GM23248 (cell line): Measurements from ENCODE around the gene SIK3. TPM values are rescaled to one million over a fixed set of nuclear protein-coding genes. Genes with fewer than 3 reads are reported as not detected.
A peak's percentile ranks its signal among the peaks of the same experiment; 100 is the strongest.

ENCODE experiments used
- DNase-seq: peaks from one replicate; pipeline ENCODE4 v3.0.0-alpha.2; 2015
- H2AFZ ChIP-seq: fragments of 200-600 bp; sonication (generic); 2 replicates; pipeline ENCODE4 v1.6.1; 2016; ENCODE audit warnings: antibody characterized with exemption
- H3F3A ChIP-seq: fragments of 200-600 bp; sonication (generic); 2 replicates; pipeline ENCODE4 v1.6.1; 2016; ENCODE audit warnings: mild to moderate bottlenecking, antibody characterized with exemption, mixed run types; ENCODE audit not compliant: insufficient read depth
- H3K27ac ChIP-seq: fragments of 200-600 bp; sonication (generic); 2 replicates; pipeline ENCODE4 v1.5.1; 2016; ENCODE audit warnings: mild to moderate bottlenecking
- H3K27me3 ChIP-seq: fragments of 200-600 bp; sonication (generic); replicated peaks from 2 replicates; pipeline ENCODE4 v1.6.1; 2016; ENCODE audit warnings: mild to moderate bottlenecking; ENCODE audit not compliant: insufficient read depth
- H3K36me3 ChIP-seq: fragments of 200-600 bp; sonication (generic); 2 replicates; pipeline ENCODE4 v1.6.1; 2016; ENCODE audit warnings: low read depth, mild to moderate bottlenecking
- H3K4me1 ChIP-seq: fragments of 200-600 bp; sonication (generic); 2 replicates; pipeline ENCODE4 v1.6.1; 2016; ENCODE audit warnings: mild to moderate bottlenecking; ENCODE audit not compliant: insufficient read depth
- H3K4me2 ChIP-seq: fragments of 200-600 bp; sonication (generic); one replicate; pipeline ENCODE4 v1.6.1; 2016; ENCODE audit warnings: mild to moderate bottlenecking; ENCODE audit not compliant: unreplicated experiment
- H3K4me3 ChIP-seq: fragments of 200-600 bp; sonication (generic); 2 replicates; pipeline ENCODE4 v1.5.1; 2016; ENCODE audit warnings: mild to moderate bottlenecking
- H3K79me2 ChIP-seq: fragments of 200-600 bp; sonication (generic); 2 replicates; pipeline ENCODE4 v1.6.1; 2016; ENCODE audit warnings: mild to moderate bottlenecking; ENCODE audit not compliant: insufficient read depth
- H3K9ac ChIP-seq: fragments of 200-600 bp; sonication (generic); 2 replicates; pipeline ENCODE4 v1.6.1; 2016; ENCODE audit warnings: mild to moderate bottlenecking
- H3K9me2 ChIP-seq: fragments of 200-600 bp; sonication (generic); 2 replicates; pipeline ENCODE4 v1.6.1; 2016; ENCODE audit warnings: mixed run types, mild to moderate bottlenecking, moderate library complexity; ENCODE audit not compliant: insufficient read depth
- H3K9me3 ChIP-seq: fragments of 200-600 bp; sonication (generic); one replicate; pipeline ENCODE4 v1.6.1; 2017; ENCODE audit warnings: low read depth
- H4K20me1 ChIP-seq: fragments of 200-600 bp; sonication (generic); 2 replicates; pipeline ENCODE4 v1.6.0; 2016; ENCODE audit not compliant: insufficient read depth
- EZH2 ChIP-seq: fragments of 200-600 bp; sonication (generic); IDR thresholded peaks from 2 replicates; pipeline ENCODE4 v1.6.1; 2018; ENCODE audit warnings: antibody characterized with exemption, mild to moderate bottlenecking; ENCODE audit not compliant: insufficient read depth, poor library complexity, severe bottlenecking
- EZH2phosphoT487 ChIP-seq: fragments of 200-600 bp; sonication (generic); IDR thresholded peaks from 2 replicates; pipeline ENCODE4 v1.6.1; 2018; ENCODE audit warnings: antibody characterized with exemption, moderate library complexity, mild to moderate bottlenecking, low read depth; ENCODE audit not compliant: insufficient read depth
- WGBS, 2 experiments: methylation state at CpG; one replicate each; pipeline ENCODE4 v1.1.6; 2015 to 2017; ENCODE audit warnings: low lambda C conversion rate in 2 of 2, low coverage in 1 of 2; ENCODE audit errors: missing lambda C conversion rate in 2 of 2; 5-methylcytosine and 5-hydroxymethylcytosine counted together
- in situ Hi-C: fragments of 300-500 bp; cut with MboI; formaldehyde crosslinking; loops from 2 replicates; pipeline ENCODE4 v1.15.0; 2020
- polyA plus RNA-seq: library from polyadenylated mRNA; unstranded; fragments of >200 nt; fragmentation: Nextera tagmentation; extraction: Ambion mirVana; gene quantifications from 2 replicates; pipeline ENCODE4 v1.2.1, GENCODE V29; 2016
- total RNA-seq: library from RNA; depleted of rRNA; stranded (reverse); fragments of >200 nt; shearing (Covaris generic); gene quantifications from 2 replicates; pipeline ENCODE4 v1.2.3, GENCODE V29; 2014

Gene SIK3
- total and polyA plus RNA-seq, 2 experiments from 2014 or later, result 4.2 to 15.5 TPM

GRCh38 chr11:116972691-116973090 lies 125.5 kb downstream of the SIK3 start:
- H4K20me1 ChIP-seq, result peaks cover 6% of the 10 kb centered on the region
- WGBS, 2 experiments, result 93 to 99% methylated on average over 4 of the region's 4 CpGs

GRCh38 chr11:116970485-116971292 lies 127.5 kb downstream of the SIK3 start:
- H3K9me2 ChIP-seq, result 0 out of 2 replicates have a peak, but pooled peaks cover 5% of the 10 kb centered on the region
- no peak overlapping the region for H2AFZ ChIP-seq
- peaks cover 4% of the 10 kb centered on the region; the same call in 1 of the 2 replicates for H3F3A ChIP-seq
- in situ Hi-C loops, result no loop called here
- DNase-seq, result peak; percentile 39
- H3K4me3 ChIP-seq, result no peak overlapping the region
- TF ChIP-seq EZH2phosphoT487 (no peak), EZH2 (no peak)
- no peaks in the 10 kb centered on the region for H3K9me3 ChIP-seq
- no peaks in the 10 kb centered on the region for H3K27me3 ChIP-seq
- H3K4me1 ChIP-seq, result peaks cover 10% of the 10 kb centered on the region; the same call in 1 of the 2 replicates
- peaks cover 6% of the 10 kb centered on the region for H4K20me1 ChIP-seq
- H3K36me3 ChIP-seq, result no peaks in the 10 kb centered on the region
- H3K27ac ChIP-seq, result no peak overlapping the region
- peaks cover 60% of the 10 kb centered on the region for H3K79me2 ChIP-seq
- no peak overlapping the region for H3K9ac ChIP-seq
- 72 to 74% methylated on average over 6 of the region's 6 CpGs for WGBS, 2 experiments
- H3K4me2 ChIP-seq, result peak overlapping the region; percentile 41

More at GRCh38 chr11:116972691-116973090, 125.5 kb downstream of the SIK3 start:
- TF ChIP-seq EZH2, result no peak
- no peak for TF ChIP-seq EZH2phosphoT487
- no peak for DNase-seq
- Histone ChIP-seq H3K79me2 (peaks cover 67% of the 10 kb centered on the region), H3K27ac (no peak overlapping the region), H3K4me3 (no peak overlapping the region), H3K4me2 (no peak overlapping the region), H2AFZ (no peak overlapping the region), H3K27me3 (no peaks in the 10 kb centered on the region), H3K9me2 (0 out of 2 replicates have a peak, but pooled peaks cover 5% of the 10 kb centered on the region), H3K36me3 (no peaks in the 10 kb centered on the region), H3K9ac (no peak overlapping the region), H3K9me3 (no peaks in the 10 kb centered on the region), H3F3A (peaks cover 4% of the 10 kb centered on the region; the same call in 1 of the 2 replicates), H3K4me1 (peaks cover 10% of the 10 kb centered on the region; the same call in 1 of the 2 replicates)
- in situ Hi-C loops, result no loop called here

GRCh38 chr11:116969694-116970093 lies 128.5 kb downstream of the SIK3 start:
- TF ChIP-seq EZH2 (no peak), EZH2phosphoT487 (no peak)
- no peak for DNase-seq
- no peaks in the 10 kb centered on the region for H3K36me3 ChIP-seq
- no peak overlapping the region for H2AFZ ChIP-seq
- H3K9me3 ChIP-seq, result no peaks in the 10 kb centered on the region
- in situ Hi-C loops, result no loop called here
- no peak overlapping the region for H3K9ac ChIP-seq
- H4K20me1 ChIP-seq, result peaks cover 6% of the 10 kb centered on the region
- no peak overlapping the region for H3K4me3 ChIP-seq
- peaks cover 4% of the 10 kb centered on the region; the same call in 1 of the 2 replicates for H3F3A ChIP-seq
- H3K4me1 ChIP-seq, result peaks cover 10% of the 10 kb centered on the region; the same call in 1 of the 2 replicates
- no peaks in the 10 kb centered on the region for H3K27me3 ChIP-seq
- H3K4me2 ChIP-seq, result no peak overlapping the region
- H3K27ac ChIP-seq, result no peak overlapping the region
- 0 out of 2 replicates have a peak, but pooled peaks cover 5% of the 10 kb centered on the region for H3K9me2 ChIP-seq
- peaks cover 52% of the 10 kb centered on the region for H3K79me2 ChIP-seq
- WGBS, 2 experiments, result 95 to 98% methylated on average over 2 of the region's 2 CpGs

- DNase-seq, result no peak
- H3K9me2 ChIP-seq, result no peaks in the 10 kb centered on the region
- no peak for TF ChIP-seq EZH2
- no peak for TF ChIP-seq EZH2phosphoT487
- peaks cover 3% of the 10 kb centered on the region; the same call in 1 of the 2 replicates for H4K20me1 ChIP-seq
- peaks cover 14% of the 10 kb centered on the region for H3K4me1 ChIP-seq
- no peak overlapping the region for H3K4me3 ChIP-seq
- peaks cover 55% of the 10 kb centered on the region for H3K79me2 ChIP-seq
- H3K9me3 ChIP-seq, result no peaks in the 10 kb centered on the region
- H3K27me3 ChIP-seq, result no peaks in the 10 kb centered on the region
- H3K27ac ChIP-seq, result no peak overlapping the region
- no peaks in the 10 kb centered on the region for H3K36me3 ChIP-seq
- H3K4me2 ChIP-seq, result no peak overlapping the region
- peaks cover 9% of the 10 kb centered on the region; the same call in 1 of the 2 replicates for H3F3A ChIP-seq
- WGBS, 2 experiments, result 85 to 86% methylated on average over 4 of the region's 4 CpGs
- no peak overlapping the region for H3K9ac ChIP-seq
- no peak overlapping the region for H2AFZ ChIP-seq
- in situ Hi-C loops, result no loop called here
These were observed 134.0 kb downstream of the SIK3 start for GRCh38 chr11:116964269-116964668.
